GM18508 (cell line): ENCODE results near the gene COLEC11.
"Not testable (repeated sequence)": the region's sequence is repeated elsewhere in the genome, so short reads cannot be mapped to it uniquely, and the experiment has no call there.

ENCODE experiments used
- ATAC-seq: cut with Tn5 transposase; IDR thresholded peaks from one replicate; pipeline ENCODE4 v1.9.1; 2021; ENCODE audit warnings: moderate number of reproducible peaks; ENCODE audit not compliant: insufficient read depth, unreplicated experiment

Gene COLEC11

GRCh38 chr2:3649581-3649980 is 54.7 kb downstream of the COLEC11 start:
- no peak for ATAC-seq

GRCh38 chr2:3650140-3650920 is 55.4 kb downstream of the COLEC11 start:
- ATAC-seq: no peak

- peak; percentile 75 for ATAC-seq
Observed at GRCh38 chr2:3651691-3652648, 57.1 kb downstream of the COLEC11 start.

GRCh38 chr2:3652896-3653625 is 58.1 kb downstream of the COLEC11 start:
- ATAC-seq: no peak

- no peak for ATAC-seq
Observed at GRCh38 chr2:3654011-3654410, 59.1 kb downstream of the COLEC11 start.

- no peak for ATAC-seq
Observed at GRCh38 chr2:3654531-3655225, 59.8 kb downstream of the COLEC11 start.

GRCh38 chr2:3655871-3656761 is 61.2 kb downstream of the COLEC11 start:
- no peak for ATAC-seq

- ATAC-seq: no peak
Observed at GRCh38 chr2:3656762-3657721, 62.1 kb downstream of the COLEC11 start.

GRCh38 chr2:3657881-3658280 is 63.0 kb downstream of the COLEC11 start, which contains the start of gene ALLC:
Gene ALLC (plus strand): TSS chr2:3658200. CDS start chr2:3671158, 12,958 bp downstream.
- ATAC-seq: no peak

GRCh38 chr2:3659447-3660432 is 64.8 kb downstream of the COLEC11 start:
- ATAC-seq: no peak

GRCh38 chr2:3660640-3661039 is 65.7 kb downstream of the COLEC11 start:
- not testable (repeated sequence) for ATAC-seq

- ATAC-seq: no peak
Observed at GRCh38 chr2:3661149-3661660, 66.3 kb downstream of the COLEC11 start.

GRCh38 chr2:3662239-3662638 is 67.3 kb downstream of the COLEC11 start:
- ATAC-seq: no peak

- ATAC-seq: no peak
Observed at GRCh38 chr2:3664118-3664517, 69.2 kb downstream of the COLEC11 start.

- ATAC-seq: no peak
Observed at GRCh38 chr2:3664925-3665324, 70.0 kb downstream of the COLEC11 start.

- ATAC-seq: no peak
Observed at GRCh38 chr2:3665886-3666612, 71.1 kb downstream of the COLEC11 start.
